HG03175 (cell line): ENCODE measurements around the gene ERVW-1.
"Not testable (repeated sequence)": the region's sequence is repeated elsewhere in the genome, so short reads cannot be mapped to it uniquely, and the experiment has no call there.

Source experiments
- ATAC-seq: cut with Tn5 transposase; IDR thresholded peaks from one replicate; pipeline ENCODE4 v1.9.1; 2021; ENCODE audit warnings: mild to moderate bottlenecking, moderate library complexity; ENCODE audit not compliant: unreplicated experiment

The ERVW-1 gene, protein sequence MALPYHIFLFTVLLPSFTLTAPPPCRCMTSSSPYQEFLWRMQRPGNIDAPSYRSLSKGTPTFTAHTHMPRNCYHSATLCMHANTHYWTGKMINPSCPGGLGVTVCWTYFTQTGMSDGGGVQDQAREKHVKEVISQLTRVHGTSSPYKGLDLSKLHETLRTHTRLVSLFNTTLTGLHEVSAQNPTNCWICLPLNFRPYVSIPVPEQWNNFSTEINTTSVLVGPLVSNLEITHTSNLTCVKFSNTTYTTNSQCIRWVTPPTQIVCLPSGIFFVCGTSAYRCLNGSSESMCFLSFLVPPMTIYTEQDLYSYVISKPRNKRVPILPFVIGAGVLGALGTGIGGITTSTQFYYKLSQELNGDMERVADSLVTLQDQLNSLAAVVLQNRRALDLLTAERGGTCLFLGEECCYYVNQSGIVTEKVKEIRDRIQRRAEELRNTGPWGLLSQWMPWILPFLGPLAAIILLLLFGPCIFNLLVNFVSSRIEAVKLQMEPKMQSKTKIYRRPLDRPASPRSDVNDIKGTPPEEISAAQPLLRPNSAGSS

DNA sequence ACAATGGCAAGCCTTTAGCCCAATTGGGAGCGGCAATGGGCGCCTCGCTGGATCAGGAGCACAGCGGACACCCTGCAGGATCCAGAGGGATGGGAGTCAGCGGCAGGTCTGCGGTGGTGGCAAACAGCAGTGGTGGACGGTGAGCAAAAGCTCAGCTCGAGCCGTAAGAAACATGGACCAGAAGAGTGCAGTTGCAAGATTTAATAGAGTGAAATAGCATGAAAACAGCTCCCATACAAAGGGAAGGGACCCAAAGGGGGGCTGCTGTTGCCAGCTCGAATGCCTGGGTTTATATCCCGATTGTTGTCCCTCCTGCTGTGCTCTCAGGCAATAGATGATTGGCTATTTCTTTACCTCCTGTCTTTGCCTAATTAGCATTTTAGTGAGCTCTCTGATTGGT is at the start of gene ERVW-1:
ERVW-1 (minus strand) TSS at position 266 of the 400 bp plus-strand sequence. CDS start 7,565 bp downstream, outside the sequence.
- not testable (repeated sequence) for ATAC-seq

DNA sequence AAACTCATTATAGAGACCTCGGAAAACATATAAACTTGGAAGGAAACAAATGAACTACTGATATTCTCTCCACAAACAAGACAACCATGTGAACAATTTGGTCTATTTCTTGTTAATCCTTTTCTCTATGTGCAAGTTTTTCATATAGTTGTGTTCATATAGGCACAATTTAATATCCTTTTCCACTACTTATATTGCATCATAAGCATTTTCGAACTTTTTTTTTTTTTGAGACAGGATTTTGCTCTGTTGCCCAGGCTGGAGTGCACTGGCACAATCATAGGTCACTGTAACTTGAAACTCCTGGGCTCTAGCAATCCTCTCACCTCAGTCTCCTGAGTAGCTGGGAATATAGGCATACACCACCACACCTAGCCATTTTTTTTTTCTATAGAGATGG is 45.4 kb upstream of the ERVW-1 start:
- ATAC-seq: no peak

GRCh38 chr7:92520024-92520423 is 42.3 kb upstream of the ERVW-1 start:
- ATAC-seq: no peak

DNA sequence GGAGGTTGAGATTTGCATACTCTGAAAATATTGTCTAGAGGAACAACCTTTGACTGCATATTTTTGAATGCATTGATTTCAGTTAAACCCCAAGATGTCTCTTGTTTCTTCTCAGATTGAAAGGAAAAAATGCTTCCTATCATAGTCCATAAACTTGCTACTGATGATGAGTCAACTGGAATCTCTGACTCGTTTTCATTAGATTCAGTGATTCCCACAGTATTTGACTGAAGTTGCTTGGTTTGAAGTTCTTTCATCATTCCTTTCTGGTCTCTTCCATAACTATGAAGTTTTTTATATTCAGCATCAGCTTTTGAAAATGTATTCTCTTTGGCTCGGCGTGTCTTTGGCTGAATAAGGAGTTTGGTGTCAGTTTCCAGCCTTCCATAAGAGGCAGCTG is 39.9 kb upstream of the ERVW-1 start:
- ATAC-seq: no peak

GRCh38 chr7:92513167-92513902 is 35.6 kb upstream of the ERVW-1 start:
- ATAC-seq: no peak

DNA sequence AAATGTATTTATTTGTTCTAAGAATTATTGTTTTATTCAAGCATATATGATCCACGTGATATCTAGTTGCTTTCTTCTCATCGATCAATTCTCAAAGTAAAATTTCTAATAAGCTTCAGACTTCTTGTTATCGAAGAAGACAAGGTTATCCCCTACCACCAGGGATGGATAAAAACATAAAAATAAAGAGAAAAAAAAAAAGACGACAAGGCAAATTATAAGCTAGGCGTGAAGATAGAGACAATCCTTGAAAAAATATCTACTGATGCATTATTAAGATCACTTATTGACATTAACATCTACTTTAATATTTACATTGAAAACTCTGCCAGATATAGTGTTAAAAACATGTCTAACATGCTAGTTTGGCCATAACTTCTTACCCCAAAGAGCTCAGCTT is 31.2 kb upstream of the ERVW-1 start:
- ATAC-seq: no peak

DNA sequence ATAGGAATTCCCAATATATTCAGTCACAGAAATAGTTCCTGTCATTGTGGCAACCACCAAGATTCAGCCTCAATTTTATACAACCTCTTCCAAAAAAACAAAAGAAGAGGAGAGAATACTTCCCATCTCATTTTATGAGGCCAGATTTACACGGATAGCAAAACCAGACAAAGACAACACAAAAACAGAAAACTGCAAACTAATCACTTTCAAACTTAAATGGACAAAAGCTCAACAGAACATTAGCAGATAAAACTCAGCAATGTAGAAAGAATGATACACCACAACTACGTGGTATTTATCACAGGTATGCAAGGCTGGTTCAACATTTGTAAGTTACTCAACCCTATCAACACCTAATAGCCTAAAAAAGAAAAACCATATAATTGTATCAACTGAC is 28.6 kb upstream of the ERVW-1 start:
- no peak for ATAC-seq

DNA sequence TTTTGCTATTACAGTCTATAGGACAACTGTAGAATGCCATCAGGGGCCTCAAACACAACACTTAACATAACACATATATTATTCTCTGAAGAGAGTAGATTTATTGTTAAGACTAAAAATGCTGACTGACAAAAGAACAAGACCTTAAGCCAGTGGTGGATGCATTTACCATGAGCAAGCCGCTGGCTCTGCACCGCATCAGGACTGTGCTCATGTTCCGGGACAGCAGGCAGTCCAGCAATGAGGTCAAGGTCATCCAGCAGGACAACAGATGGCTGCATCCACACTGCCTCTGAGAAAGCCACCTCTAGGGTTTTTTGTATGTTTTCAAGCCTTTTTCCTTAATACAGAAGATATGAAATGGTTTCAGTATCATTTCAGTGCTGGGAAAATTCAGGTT is 26.8 kb upstream of the ERVW-1 start:
- no peak for ATAC-seq

DNA sequence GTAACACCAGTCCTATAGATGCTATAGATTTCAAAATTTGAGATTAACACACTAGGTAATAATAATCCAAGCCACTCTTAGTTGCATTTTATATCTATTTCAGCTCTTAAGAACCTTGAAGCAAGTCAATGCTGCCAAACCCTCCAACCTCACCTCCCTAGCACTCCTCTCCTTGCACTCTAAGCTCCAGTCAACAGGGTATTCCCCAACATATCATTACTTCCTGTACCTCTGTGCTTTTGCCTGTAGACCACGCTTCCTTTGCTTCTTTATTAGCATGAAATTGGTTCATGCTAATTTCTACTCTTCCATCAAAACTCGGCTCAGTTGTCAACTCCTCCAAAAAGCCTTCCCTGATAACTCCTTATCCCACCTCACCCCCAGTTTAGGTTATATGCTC is 26.0 kb upstream of the ERVW-1 start:
- ATAC-seq: no peak

GRCh38 chr7:92498557-92498956 is 20.8 kb upstream of the ERVW-1 start:
- ATAC-seq: no peak

GRCh38 chr7:92496876-92497275 is 19.1 kb upstream of the ERVW-1 start:
- no peak for ATAC-seq

DNA sequence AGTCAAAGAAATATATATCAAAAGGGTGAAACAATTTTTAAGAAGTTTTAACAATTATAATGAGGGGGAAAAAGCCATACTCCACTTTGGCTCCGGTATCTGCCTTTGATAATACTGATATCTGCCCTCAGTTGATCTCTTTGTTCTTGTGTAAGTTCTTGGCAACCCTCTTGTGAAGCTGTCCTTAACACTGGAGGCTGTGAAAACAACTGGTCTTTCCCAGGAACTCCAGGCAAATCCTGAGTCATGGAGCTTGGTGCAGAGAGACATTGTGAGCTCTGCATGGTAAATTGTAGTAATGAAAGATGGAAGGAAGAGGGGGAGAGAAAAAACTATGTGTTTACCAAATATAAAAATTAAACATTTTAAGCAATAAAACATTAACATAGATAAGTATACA is 11.9 kb upstream of the ERVW-1 start:
- ATAC-seq: no peak

- no peak for ATAC-seq
Measured at GRCh38 chr7:92487804-92488203, 10.1 kb upstream of the ERVW-1 start.

DNA sequence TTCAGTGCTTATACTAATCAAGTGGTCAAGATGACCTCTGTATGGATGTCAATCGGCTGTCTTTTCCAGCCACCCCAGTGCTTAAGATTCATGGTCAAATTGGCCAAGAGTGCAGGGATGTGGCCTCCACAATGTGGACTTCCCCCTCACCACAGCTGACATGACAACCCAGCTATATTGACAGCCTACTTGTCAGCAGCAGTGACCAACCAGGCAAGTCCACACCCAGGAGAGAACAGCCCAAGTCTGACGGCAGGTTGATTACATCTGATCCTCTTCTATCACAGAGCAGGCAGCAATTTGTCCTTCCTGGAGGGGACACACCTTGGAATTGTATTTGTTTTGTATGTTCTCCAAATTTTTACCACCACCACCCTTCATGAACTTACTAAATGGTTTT is 8.2 kb upstream of the ERVW-1 start:
- no peak for ATAC-seq

DNA sequence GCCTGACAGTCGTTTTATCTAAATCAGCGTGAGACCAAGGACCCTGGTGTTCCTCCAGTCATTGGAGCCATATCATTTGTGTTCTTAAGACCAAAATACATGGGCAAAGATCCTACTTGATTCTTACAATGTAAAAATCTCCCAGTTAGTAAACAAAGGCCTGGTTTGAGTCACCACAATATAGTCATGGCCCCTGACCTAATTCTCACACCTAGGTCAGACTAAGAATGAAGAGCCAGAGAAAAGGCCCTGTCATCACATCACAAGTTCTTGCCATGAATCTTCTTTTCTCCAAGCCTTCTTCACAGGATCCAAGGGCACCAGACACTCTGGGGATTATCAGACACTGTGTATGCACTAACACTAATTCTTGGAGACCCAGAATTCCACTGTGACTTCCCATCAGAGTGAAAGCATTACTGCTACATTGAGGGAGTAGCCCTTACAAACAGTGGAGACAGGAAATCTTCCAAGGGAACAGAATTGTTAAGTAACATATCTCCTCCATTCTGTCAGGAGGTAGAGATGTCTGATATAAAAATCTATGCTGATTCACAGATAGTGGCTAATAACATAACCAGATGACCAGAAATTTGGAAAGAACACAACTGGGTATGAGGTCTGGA is 7.6 kb upstream of the ERVW-1 start:
- ATAC-seq: no peak

GRCh38 chr7:92484226-92484625 is 6.5 kb upstream of the ERVW-1 start:
- ATAC-seq: not testable (repeated sequence)

DNA sequence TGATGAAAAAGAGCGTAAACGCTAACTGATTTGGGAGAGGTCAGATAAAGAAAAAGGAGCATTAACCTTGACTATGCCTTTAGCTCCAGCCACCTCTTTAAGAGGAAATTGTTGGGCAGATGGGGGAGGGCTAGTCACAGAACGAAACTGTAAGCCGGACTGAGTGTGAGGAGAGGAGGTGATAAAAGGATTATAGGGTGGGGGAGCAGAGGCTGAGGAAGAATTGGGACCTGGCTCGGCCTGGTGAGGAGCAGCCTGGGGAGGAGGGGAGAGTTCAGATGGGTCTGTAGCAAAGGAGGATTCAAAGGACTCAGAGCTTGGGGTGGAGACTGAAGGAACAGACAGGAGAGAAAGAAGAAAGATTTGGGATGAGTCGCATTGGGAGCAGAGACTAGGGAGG is 5.9 kb upstream of the ERVW-1 start:
- not testable (repeated sequence) for ATAC-seq

GRCh38 chr7:92479146-92479545 is 1.4 kb upstream of the ERVW-1 start:
- not testable (repeated sequence) for ATAC-seq

DNA sequence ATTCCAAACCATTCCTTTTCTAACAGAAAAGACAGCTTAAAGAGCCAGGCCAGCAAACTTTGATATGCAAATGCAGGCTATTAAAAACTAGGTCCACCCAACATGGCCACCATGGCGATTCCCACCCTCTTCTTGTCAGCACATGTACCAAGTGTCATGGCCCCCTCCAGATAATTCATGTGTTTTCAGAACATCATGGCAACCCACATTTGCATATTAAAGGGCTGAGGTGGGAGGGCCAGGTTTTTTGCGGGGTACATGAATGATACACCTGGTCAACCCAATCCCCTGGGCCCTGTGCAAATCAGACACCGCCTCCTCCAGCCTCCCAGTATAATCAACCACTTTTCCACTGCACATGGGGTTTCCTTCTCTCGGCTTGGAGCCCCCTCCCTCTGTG is 965 bp upstream of the ERVW-1 start:
- ATAC-seq: no peak

- no peak for ATAC-seq
Measured at GRCh38 chr7:92478095-92478494, 349 bp upstream of the ERVW-1 start.

GRCh38 chr7:92475851-92476590 is 1.7 kb downstream of the ERVW-1 start:
- ATAC-seq: not testable (repeated sequence)
